Hepatocyte (in vitro differentiated cells): ENCODE measurements around the gene DNAJB1.

Source experiments
- CTCF ChIP-seq: fragments of 200-600 bp; sonication (generic); IDR thresholded peaks from 2 replicates; pipeline ENCODE4 v1.5.1; 2016; ENCODE audit warnings: antibody characterized with exemption, mild to moderate bottlenecking; ENCODE audit not compliant: poor library complexity
- EZH2phosphoT487 ChIP-seq: fragments of 200-600 bp; sonication (generic); IDR thresholded peaks from one replicate; pipeline ENCODE4 v1.6.1; 2018; ENCODE audit warnings: antibody characterized with exemption, mild to moderate bottlenecking, low read depth, moderate library complexity; ENCODE audit not compliant: unreplicated experiment, severe bottlenecking

GRCh38 chr19:14544047-14544446 lies 25.9 kb upstream of the DNAJB1 start:
- TF ChIP-seq CTCF (no peak), EZH2phosphoT487 (no peak)
